Measurements from ENCODE around the gene PCNT.

Gene PCNT

DNA sequence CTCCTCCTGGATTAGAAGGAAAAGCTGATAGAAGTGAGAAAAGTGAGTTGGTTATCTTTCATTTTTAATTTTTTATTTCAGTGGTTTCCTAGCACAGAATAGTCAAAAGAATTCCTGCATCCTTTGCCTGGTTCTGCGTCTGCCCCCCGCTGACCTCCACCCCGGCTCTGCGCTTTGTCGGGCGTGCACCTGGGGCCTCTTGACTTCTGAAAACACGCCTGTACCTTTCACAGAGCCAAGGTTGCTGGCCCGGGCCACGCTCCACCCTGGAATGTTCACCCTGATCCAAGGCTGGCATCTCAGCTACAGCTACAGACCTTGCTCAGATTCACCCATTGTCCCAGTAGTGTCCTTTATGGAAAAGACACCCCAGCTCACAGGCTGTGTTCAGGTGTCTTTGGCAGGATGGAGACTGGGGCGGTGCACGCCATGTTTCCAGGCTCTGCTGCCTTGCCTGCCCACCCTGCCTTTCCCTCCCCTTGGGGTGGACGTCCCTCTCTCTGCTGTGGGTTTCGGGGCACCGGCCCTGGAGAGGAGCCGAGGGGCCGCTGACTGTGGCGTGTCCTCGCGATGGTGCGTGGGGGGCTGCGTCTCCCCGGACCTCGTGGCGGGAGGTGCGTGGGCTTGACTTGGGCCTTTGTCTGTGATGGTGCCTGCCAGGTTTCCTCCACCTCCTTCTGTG, 94.5 kb downstream of the PCNT start:
- H3K4me1 ChIP-seq (ENCODE audit: control insufficient read depth, insufficient read depth, low read length): no peaks in the 10 kb centered on the region
- H3K36me3 ChIP-seq (ENCODE audit: control insufficient read depth in 2 of 2, insufficient read depth in 1 of 2, low read length in 2 of 2): peaks cover 24 to 84% of the 10 kb centered on the region in 2 experiments
- no peak overlapping the region for H3K27ac ChIP-seq (ENCODE audit: extremely low read depth, low read depth, low read length)
- H3K4me3 ChIP-seq (ENCODE audit: low read depth, low read length): no peak overlapping the region
- TF ChIP-seq, protein P1, sequence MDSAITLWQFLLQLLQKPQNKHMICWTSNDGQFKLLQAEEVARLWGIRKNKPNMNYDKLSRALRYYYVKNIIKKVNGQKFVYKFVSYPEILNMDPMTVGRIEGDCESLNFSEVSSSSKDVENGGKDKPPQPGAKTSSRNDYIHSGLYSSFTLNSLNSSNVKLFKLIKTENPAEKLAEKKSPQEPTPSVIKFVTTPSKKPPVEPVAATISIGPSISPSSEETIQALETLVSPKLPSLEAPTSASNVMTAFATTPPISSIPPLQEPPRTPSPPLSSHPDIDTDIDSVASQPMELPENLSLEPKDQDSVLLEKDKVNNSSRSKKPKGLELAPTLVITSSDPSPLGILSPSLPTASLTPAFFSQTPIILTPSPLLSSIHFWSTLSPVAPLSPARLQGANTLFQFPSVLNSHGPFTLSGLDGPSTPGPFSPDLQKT (IDR thresholded peaks at IDR 0.05; ENCODE audit: borderline replicate concordance, low read depth, low read length): no peak
- TF ChIP-seq ZNF16 (tag by site-specific recombination; IDR thresholded peaks at IDR 0.05; ENCODE audit: low read depth) (no peak), ZNF600 (tag by site-specific recombination; IDR thresholded peaks at IDR 0.05) (no peak), REPIN1 (tag by site-specific recombination; IDR thresholded peaks at IDR 0.05; ENCODE audit: low read depth) (no peak), ZFHX2 (tag by site-specific recombination; conservative IDR thresholded peaks at IDR 0.05) (peak; percentile 24; the same call in 1 of the 2 replicates), EGR2 (tag by site-specific recombination; IDR thresholded peaks at IDR 0.05; ENCODE audit: low read depth) (peak; percentile 52; the same call in 1 of the 2 replicates)
- H3K9me3 ChIP-seq (ENCODE audit: control insufficient read depth, insufficient read depth, low read depth, low read length): no peaks in the 10 kb centered on the region
- CTCF ChIA-PET: no interaction called here
- POLR2A ChIA-PET: no interaction called here

DNA sequence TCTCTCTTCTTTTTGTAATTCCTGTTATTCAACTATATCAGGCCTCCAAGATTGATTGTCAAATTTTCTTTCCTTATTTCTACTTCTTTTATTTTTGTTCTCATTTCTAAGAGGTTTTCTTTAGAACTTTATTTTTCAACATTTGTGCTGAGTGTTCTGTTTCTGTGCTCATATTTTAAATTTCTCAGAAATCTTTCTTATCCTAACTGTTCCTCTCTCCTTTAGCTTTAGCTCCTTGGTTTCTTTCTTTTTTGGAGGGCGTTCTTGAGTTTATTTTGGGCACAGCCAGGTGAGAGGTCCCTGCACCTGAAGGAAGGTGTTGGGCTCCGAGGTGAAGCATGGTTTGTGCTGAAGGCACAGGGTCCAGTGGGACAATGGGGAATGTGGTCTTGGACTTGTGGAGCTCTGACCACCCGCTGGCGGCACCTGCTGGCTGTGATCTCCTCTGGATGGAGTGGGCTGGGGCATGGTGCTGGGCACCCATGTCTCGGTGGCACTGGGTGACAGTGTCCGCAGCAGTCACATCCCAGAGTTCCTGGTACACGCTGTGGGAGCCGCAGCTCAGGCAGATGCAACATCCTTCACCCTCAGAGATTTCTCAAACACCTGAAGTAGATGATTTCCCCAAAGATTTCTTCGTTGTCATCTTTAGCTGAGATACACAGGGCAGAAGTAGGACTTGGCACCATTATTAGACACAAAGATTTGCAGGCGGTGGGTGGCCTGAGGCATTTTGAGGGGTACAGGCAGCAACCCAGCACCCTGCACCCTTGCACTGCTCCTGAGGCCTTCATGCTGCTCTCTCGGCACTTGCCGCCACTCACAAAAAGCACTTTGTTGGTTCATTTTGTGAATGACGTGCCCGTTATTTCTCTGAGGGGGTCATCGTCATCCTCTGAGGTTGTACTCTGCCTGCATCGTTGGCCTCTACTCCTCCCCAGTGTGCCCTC, 96.6 kb downstream of the PCNT start:
- Histone ChIP-seq H3K9me3 (ENCODE audit: control insufficient read depth, insufficient read depth, low read depth, low read length) (no peaks in the 10 kb centered on the region), H3K4me3 (ENCODE audit: low read depth, low read length) (no peak overlapping the region), H3K4me1 (ENCODE audit: control insufficient read depth, insufficient read depth, low read length) (no peaks in the 10 kb centered on the region), H3K27ac (ENCODE audit: extremely low read depth, low read depth, low read length) (no peak overlapping the region), H3K36me3 (ENCODE audit: control insufficient read depth in 2 of 2, insufficient read depth in 1 of 2, low read length in 2 of 2) (peaks cover 22 to 85% of the 10 kb centered on the region in 2 experiments)
- no peak for TF ChIP-seq ZBTB1 (tag by site-specific recombination; IDR thresholded peaks at IDR 0.05)
- TF ChIP-seq ZNF335 (tag by site-specific recombination; conservative IDR thresholded peaks at IDR 0.05): no peak
- no peak for TF ChIP-seq ZNF292 (tag by site-specific recombination; IDR thresholded peaks at IDR 0.05; ENCODE audit: borderline replicate concordance, low read depth)
- TF ChIP-seq GLIS1 (tag by site-specific recombination; IDR thresholded peaks at IDR 0.05): no peak
- no peak for TF ChIP-seq ZBTB48 (tag by site-specific recombination; IDR thresholded peaks at IDR 0.05)
- TF ChIP-seq KLF9 (tag by site-specific recombination; IDR thresholded peaks at IDR 0.05; ENCODE audit: low read depth): no peak
- no peak for TF ChIP-seq PRDM1 (tag by site-specific recombination; IDR thresholded peaks at IDR 0.05)
- no peak for TF ChIP-seq ZNF660 (tag by site-specific recombination; IDR thresholded peaks at IDR 0.05)
- TF ChIP-seq ZNF132 (tag by site-specific recombination; IDR thresholded peaks at IDR 0.05; ENCODE audit: borderline replicate concordance): no peak
- TF ChIP-seq, protein P2, sequence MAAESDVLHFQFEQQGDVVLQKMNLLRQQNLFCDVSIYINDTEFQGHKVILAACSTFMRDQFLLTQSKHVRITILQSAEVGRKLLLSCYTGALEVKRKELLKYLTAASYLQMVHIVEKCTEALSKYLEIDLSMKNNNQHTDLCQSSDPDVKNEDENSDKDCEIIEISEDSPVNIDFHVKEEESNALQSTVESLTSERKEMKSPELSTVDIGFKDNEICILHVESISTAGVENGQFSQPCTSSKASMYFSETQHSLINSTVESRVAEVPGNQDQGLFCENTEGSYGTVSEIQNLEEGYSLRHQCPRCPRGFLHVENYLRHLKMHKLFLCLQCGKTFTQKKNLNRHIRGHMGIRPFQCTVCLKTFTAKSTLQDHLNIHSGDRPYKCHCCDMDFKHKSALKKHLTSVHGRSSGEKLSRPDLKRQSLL (tag by site-specific recombination; IDR thresholded peaks at IDR 0.05): no peak
- TF ChIP-seq, protein P3, sequence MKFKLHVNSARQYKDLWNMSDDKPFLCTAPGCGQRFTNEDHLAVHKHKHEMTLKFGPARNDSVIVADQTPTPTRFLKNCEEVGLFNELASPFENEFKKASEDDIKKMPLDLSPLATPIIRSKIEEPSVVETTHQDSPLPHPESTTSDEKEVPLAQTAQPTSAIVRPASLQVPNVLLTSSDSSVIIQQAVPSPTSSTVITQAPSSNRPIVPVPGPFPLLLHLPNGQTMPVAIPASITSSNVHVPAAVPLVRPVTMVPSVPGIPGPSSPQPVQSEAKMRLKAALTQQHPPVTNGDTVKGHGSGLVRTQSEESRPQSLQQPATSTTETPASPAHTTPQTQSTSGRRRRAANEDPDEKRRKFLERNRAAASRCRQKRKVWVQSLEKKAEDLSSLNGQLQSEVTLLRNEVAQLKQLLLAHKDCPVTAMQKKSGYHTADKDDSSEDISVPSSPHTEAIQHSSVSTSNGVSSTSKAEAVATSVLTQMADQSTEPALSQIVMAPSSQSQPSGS (tag by site-specific recombination; IDR thresholded peaks at IDR 0.05; ENCODE audit: low read depth): no peak
- no peak for TF ChIP-seq KLF16 (tag by site-specific recombination; IDR thresholded peaks at IDR 0.05)
- ChIA-PET POLR2A (no interaction called here), CTCF (interaction anchor here (0.7 kb wide), 1 partner anchor 277 kb away, joined by 4 read pairs; no protein-coding TSS in a partner anchor)

All from HEK293 (cell line).